ENCODE measurements around the gene TEAD2. TPM values are rescaled to one million over a fixed set of nuclear protein-coding genes. Genes with fewer than 3 reads are reported as not detected.
"Not testable (repeated sequence)": the region's sequence is repeated elsewhere in the genome, so short reads cannot be mapped to it uniquely, and the experiment has no call there.

The TEAD2 gene
- total RNA-seq, 1 donor from 2014 or later = 168 TPM

- Mint-ChIP-seq H3K36me3 (peaks cover 5% of the 10 kb centered on the region), H3K9me3 (peaks cover 6% of the 10 kb centered on the region), H3K27me3 (ENCODE audit: low read depth) (no peaks in the 10 kb centered on the region), H3K4me3 (no peak overlapping the region), H3K4me1 (no peaks in the 10 kb centered on the region), H3K27ac (no peak overlapping the region)
- peak; percentile 54 for TF ChIP-seq CTCF (IDR thresholded peaks at IDR 0.05; ENCODE audit: unreplicated experiment)
- DNase-seq (ENCODE audit: low spot score in 2 of 2, unreplicated experiment in 2 of 2) = no peak
Observed at GRCh38 chr19:49327878-49328544, 34.2 kb downstream of the TEAD2 start.

GRCh38 chr19:49326165-49326704 lies 36.0 kb downstream of the TEAD2 start:
- Mint-ChIP-seq H3K4me1 (no peaks in the 10 kb centered on the region), H3K4me3 (no peak overlapping the region), H3K36me3 (peaks cover 10% of the 10 kb centered on the region), H3K27ac (no peak overlapping the region), H3K9me3 (peaks cover 12% of the 10 kb centered on the region), H3K27me3 (ENCODE audit: low read depth) (no peaks in the 10 kb centered on the region)
- TF ChIP-seq CTCF (IDR thresholded peaks at IDR 0.05; ENCODE audit: unreplicated experiment) = no peak
- DNase-seq (ENCODE audit: low spot score in 2 of 2, unreplicated experiment in 2 of 2) = no peak

- not testable (repeated sequence) for H3K4me3 Mint-ChIP-seq; H3K27me3 Mint-ChIP-seq (ENCODE audit: low read depth); H3K4me1 Mint-ChIP-seq; H3K27ac Mint-ChIP-seq
- peak in 1 of 2 experiments; percentile 26 for DNase-seq (ENCODE audit: low spot score in 2 of 2, unreplicated experiment in 2 of 2)
- H3K36me3 Mint-ChIP-seq = peaks cover 10% of the 10 kb centered on the region
- peaks cover 15% of the 10 kb centered on the region for H3K9me3 Mint-ChIP-seq
Observed at GRCh38 chr19:49325756-49326155, 36.5 kb downstream of the TEAD2 start.

- Mint-ChIP-seq H3K4me3 (no peak within 1 kb of the TSS), H3K27me3 (ENCODE audit: low read depth) (no peaks in the 10 kb centered on the region), H3K9me3 (peaks cover 20% of the 10 kb centered on the region), H3K27ac (no peak within 1 kb of the TSS), H3K36me3 (peaks cover 9% of the 10 kb centered on the region), H3K4me1 (no peaks in the 10 kb centered on the region)
- no peak for TF ChIP-seq CTCF (IDR thresholded peaks at IDR 0.05; ENCODE audit: unreplicated experiment)
- peak in 1 of 2 experiments; percentile 28 for DNase-seq (ENCODE audit: low spot score in 2 of 2, unreplicated experiment in 2 of 2)
Observed at GRCh38 chr19:49324801-49325576, 37.2 kb downstream of the TEAD2 start, which contains the start of gene SLC6A16. SLC6A16 (minus strand) TSS chr19:49325191; CDS start chr19:49311347, 13,844 bp downstream.

- H3K27me3 Mint-ChIP-seq (ENCODE audit: low read depth) = no peaks in the 10 kb centered on the region
- H3K4me1 Mint-ChIP-seq = no peaks in the 10 kb centered on the region
- no peak overlapping the region for H3K4me3 Mint-ChIP-seq
- peaks cover 25% of the 10 kb centered on the region for H3K36me3 Mint-ChIP-seq
- DNase-seq (ENCODE audit: low spot score in 2 of 2, unreplicated experiment in 2 of 2) = no peak
- H3K9me3 Mint-ChIP-seq = peaks cover 37% of the 10 kb centered on the region
- H3K27ac Mint-ChIP-seq = no peak overlapping the region
- TF ChIP-seq CTCF (IDR thresholded peaks at IDR 0.05; ENCODE audit: unreplicated experiment) = no peak
Observed at GRCh38 chr19:49318296-49318695, 43.9 kb downstream of the TEAD2 start.

- Mint-ChIP-seq H3K4me1 (no peaks in the 10 kb centered on the region), H3K27me3 (ENCODE audit: low read depth) (no peaks in the 10 kb centered on the region), H3K9me3 (peaks cover 28% of the 10 kb centered on the region), H3K4me3 (no peak overlapping the region), H3K27ac (no peak overlapping the region), H3K36me3 (peaks cover 21% of the 10 kb centered on the region)
- DNase-seq (ENCODE audit: low spot score in 2 of 2, unreplicated experiment in 2 of 2) = no peak
- TF ChIP-seq CTCF (IDR thresholded peaks at IDR 0.05; ENCODE audit: unreplicated experiment) = no peak
Observed at GRCh38 chr19:49316284-49316683, 45.9 kb downstream of the TEAD2 start.
